ENCODE measurements around the gene CD200. TPM values are rescaled to one million over a fixed set of nuclear protein-coding genes. Genes with fewer than 3 reads are reported as not detected.
"Not testable (repeated sequence)": the region's sequence is repeated elsewhere in the genome, so short reads cannot be mapped to it uniquely, and the experiment has no call there.

Gene CD200
- total RNA-seq, 4 donors from 2014 or later = 15.6 to 31.8 (median 23.6) TPM

- no peak for DNase-seq
- H3K36me3 ChIP-seq = no peaks in the 10 kb centered on the region
- no peak for TF ChIP-seq POLR2A (IDR thresholded peaks at IDR 0.05)
- TF ChIP-seq, protein P1, sequence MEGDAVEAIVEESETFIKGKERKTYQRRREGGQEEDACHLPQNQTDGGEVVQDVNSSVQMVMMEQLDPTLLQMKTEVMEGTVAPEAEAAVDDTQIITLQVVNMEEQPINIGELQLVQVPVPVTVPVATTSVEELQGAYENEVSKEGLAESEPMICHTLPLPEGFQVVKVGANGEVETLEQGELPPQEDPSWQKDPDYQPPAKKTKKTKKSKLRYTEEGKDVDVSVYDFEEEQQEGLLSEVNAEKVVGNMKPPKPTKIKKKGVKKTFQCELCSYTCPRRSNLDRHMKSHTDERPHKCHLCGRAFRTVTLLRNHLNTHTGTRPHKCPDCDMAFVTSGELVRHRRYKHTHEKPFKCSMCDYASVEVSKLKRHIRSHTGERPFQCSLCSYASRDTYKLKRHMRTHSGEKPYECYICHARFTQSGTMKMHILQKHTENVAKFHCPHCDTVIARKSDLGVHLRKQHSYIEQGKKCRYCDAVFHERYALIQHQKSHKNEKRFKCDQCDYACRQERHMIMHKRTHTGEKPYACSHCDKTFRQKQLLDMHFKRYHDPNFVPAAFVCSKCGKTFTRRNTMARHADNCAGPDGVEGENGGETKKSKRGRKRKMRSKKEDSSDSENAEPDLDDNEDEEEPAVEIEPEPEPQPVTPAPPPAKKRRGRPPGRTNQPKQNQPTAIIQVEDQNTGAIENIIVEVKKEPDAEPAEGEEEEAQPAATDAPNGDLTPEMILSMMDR (IDR thresholded peaks at IDR 0.05) = no peak
- intact Hi-C loops (cut with DNase I; ENCODE audit: low total_unique reads) = no loop called here
- no peak overlapping the region for H3K4me3 ChIP-seq
- no peaks in the 10 kb centered on the region for H3K9me3 ChIP-seq
- H3K27ac ChIP-seq = no peak overlapping the region
- H3K4me1 ChIP-seq = no peaks in the 10 kb centered on the region
- H3K27me3 ChIP-seq = no peaks in the 10 kb centered on the region
Measured at GRCh38 chr3:112401617-112402016, 68.7 kb downstream of the CD200 start.

- intact Hi-C loops (cut with DNase I; ENCODE audit: low total_unique reads) = no loop called here
- TF ChIP-seq, protein P1 (IDR thresholded peaks at IDR 0.05) = no peak
- TF ChIP-seq POLR2A (IDR thresholded peaks at IDR 0.05) = no peak
- Histone ChIP-seq H3K27me3 (no peaks in the 10 kb centered on the region), H3K4me3 (no peak overlapping the region), H3K36me3 (no peaks in the 10 kb centered on the region), H3K27ac (no peak overlapping the region), H3K4me1 (no peaks in the 10 kb centered on the region), H3K9me3 (no peaks in the 10 kb centered on the region)
- DNase-seq = no peak
Measured at GRCh38 chr3:112403103-112403502, 70.1 kb downstream of the CD200 start.

- H3K27ac ChIP-seq; H3K4me3 ChIP-seq; H3K9me3 ChIP-seq; DNase-seq; H3K4me1 ChIP-seq; H3K27me3 ChIP-seq; intact Hi-C loops (cut with DNase I; ENCODE audit: low total_unique reads); H3K36me3 ChIP-seq: not testable (repeated sequence)
Measured at GRCh38 chr3:112404924-112405549, 72.1 kb downstream of the CD200 start.

GRCh38 chr3:112405845-112406244 is 72.9 kb downstream of the CD200 start:
- no peak overlapping the region for H3K27ac ChIP-seq
- TF ChIP-seq POLR2A (IDR thresholded peaks at IDR 0.05) = no peak
- TF ChIP-seq, protein P1 (IDR thresholded peaks at IDR 0.05) = no peak
- no peaks in the 10 kb centered on the region for H3K36me3 ChIP-seq
- H3K9me3 ChIP-seq = no peaks in the 10 kb centered on the region
- no peak for DNase-seq
- no peaks in the 10 kb centered on the region for H3K4me1 ChIP-seq
- intact Hi-C loops (cut with DNase I; ENCODE audit: low total_unique reads) = no loop called here
- no peaks in the 10 kb centered on the region for H3K27me3 ChIP-seq
- H3K4me3 ChIP-seq = no peak overlapping the region

GRCh38 chr3:112407214-112407887 is 74.4 kb downstream of the CD200 start:
- Histone ChIP-seq H3K4me3 (no peak overlapping the region), H3K27ac (peak overlapping the region in 1 of 2 donors; percentile 28), H3K4me1 (no peaks in the 10 kb centered on the region), H3K27me3 (no peaks in the 10 kb centered on the region), H3K9me3 (no peaks in the 10 kb centered on the region), H3K36me3 (no peaks in the 10 kb centered on the region)
- intact Hi-C loops (cut with DNase I; ENCODE audit: low total_unique reads) = no loop called here
- DNase-seq = no peak
- TF ChIP-seq, protein P1 (IDR thresholded peaks at IDR 0.05) = no peak
- no peak for TF ChIP-seq POLR2A (IDR thresholded peaks at IDR 0.05)

Data from uterus (tissue), 4 donors.